ENCODE data around the gene LSG1.
"Not testable (repeated sequence)": the region's sequence is repeated elsewhere in the genome, so short reads cannot be mapped to it uniquely, and the experiment has no call there.

LSG1 gene

DNA sequence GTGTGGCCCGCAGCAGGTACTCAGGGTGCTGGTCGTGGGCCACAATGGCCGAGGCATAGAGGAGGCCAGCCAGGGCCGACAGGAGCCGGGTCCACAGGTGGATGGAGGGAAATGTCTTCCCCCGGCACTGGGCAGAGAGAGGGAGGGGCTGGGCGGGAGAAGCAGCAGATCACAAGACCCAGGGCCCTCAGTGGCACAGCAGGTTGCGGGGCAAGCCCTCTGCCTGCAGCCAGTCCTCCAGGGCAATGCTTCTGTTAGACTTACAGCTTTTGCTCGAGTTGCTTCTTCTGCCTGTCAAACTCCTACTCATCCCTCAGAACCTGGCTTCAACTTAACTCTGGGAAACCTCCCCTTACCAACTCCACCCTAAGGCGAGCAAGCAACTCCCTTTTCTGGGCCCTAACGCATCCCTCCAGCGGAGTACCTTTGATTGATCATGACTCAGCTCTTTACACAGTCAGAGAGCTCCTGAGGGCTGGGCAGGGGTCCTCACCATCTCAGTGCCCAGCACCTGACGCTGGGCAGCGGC, 54.8 kb downstream of the LSG1 start:
- DNase-seq: no peak

DNA sequence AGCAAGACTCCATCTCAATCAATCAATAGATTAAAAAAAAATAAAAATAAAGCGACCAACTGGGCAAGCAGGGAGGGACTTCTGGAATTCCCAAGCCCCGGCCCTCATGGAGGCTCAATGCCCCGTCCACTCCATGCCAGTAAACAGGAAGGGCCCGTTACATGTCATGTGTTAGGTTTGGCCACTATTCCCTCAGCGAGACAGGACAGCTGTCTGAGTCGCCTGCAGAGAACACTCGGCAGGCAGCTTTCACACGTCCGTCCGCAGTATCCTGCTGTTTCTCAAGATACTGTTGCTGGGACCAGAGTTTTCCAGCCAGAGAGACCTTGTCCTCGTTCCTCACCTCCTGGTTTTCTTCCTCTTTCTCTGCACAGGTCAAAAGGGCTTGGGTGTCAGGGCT, 56.8 kb downstream of the LSG1 start:
- no peak for DNase-seq

DNA sequence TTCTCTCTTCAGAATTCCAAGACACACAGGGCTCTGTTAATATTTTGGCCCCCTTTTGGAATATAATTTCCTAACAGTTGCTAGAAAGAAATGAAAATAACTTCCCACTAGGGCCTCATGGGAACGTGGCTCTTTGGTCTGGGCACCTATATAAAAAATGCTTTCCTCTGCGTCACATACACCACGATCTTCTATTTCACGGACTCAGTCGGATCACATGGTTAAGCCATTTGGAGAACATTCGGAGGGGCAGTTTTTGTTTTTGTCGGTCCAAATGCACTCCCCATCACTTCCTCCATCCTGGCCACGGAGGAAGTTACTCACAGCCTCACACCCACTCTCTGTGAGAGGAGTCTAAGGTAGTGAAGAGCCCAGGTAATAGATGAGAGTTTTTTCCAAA, 59.8 kb downstream of the LSG1 start:
- DNase-seq: no peak

DNA sequence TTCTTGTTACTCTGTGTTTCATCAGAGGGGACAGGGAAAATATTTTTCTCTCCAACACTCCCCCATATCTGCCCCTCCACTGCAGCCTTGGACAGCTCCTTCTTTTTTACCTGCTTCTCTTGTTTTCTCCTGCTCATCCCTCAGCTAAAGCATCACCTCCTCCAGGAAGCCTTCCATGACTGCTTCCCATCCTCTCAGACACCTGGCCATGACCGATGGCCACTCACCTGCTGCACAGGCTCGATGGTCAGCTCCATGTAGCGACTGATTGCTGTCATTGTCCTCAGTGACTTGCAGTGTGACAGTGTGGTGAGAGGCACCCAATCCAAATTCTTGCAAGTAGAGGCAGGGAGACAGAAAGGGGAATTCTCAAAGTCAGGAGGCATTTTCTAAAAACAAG, 61.3 kb downstream of the LSG1 start:
- DNase-seq: no peak

DNA sequence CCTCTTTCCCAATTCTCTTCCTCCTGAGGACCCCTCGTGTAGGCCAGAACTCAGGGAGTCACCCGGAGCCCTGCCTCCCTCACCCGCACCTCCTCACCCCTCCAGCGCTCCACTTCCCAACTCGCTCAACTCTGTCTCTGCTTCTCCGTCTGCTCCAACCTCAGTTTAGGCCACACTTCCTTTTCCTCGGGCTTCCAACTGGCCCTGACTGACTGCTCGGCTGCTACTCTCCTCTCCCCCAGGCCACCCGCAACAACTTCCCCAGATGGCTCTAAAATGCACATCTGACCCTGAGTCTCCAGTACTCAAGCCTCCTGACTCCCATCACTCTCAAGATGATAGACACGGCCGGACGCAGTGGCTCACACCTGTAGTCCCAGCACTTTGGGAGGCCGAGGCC, 62.4 kb downstream of the LSG1 start:
- DNase-seq: no peak

DNA sequence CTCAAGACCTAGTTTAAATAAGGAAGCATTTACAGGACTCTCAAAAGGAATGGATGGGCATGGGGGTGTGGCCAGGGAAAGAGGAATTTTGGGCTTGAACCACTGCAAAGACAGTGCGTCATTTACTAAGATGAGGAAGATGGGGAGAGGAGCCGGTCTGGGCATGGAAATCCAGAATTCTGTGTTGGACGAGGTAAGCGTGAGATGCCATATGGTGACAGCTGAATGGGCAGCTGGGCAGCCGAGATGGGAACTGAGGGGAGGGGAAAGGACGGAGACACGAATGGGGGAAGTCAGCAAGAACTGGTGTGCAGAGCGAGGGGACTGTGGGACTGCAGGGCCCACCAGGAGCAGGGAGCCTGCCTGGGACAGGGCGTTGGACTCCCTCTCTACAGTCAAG, 63.0 kb downstream of the LSG1 start:
- no peak for DNase-seq

DNA sequence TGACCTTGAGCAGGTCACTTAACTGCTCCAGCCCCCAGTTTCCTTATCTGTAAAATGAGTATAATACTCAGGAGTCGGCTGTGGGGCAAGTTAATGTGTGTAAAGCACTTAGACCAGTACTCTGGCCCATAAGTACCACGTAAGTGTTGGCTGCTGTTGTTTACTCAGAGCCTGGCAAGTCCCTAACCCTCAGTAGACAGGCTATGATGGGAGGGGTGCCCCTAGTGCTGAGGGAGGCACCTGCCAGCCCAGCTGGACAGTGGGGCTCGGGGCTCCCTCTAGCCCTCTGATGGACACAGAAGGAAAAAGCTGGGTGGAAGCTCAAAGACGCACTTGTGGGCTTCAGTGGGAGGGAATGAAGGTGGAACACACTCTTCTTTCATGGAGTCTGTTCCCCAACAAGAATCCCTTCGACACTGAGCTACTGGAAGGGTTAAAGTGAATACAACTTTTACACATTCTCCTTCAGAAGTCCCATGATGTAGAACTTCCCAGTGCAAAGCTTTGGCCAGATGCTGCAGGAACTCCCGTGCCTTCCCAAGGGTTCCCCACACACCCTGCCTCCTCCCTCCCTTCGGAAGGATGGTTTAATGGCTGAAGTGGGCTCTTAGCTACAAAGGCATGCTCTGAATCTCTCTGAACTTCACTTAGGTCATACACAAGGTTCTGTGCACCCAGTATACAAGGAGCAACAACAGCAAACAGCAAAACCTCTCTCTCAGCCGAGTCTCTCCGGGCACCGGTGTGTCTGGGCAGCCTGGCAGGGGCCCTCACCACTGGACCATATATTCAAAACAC, 64.2 kb downstream of the LSG1 start:
- DNase-seq: no peak

DNA sequence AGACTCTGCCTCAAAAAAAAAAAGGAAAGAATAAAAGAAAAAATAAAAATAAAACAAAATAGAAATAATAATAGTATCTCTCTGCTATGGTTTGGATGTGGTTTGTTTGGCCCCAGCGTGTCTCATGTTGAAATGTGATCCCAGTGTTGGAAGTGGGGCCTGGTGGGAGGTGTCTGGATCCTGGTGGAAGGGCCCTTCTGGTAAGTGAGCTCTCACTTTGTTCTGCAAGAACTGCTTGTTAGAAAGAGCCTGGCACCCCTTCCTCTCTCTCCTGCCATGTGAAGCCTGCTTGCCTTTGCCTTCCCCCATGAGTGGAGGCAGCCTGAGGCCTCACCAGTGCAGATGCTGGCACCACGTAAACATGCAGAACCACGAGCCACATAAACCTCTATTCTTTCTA, 65.0 kb downstream of the LSG1 start:
- no peak for DNase-seq

DNA sequence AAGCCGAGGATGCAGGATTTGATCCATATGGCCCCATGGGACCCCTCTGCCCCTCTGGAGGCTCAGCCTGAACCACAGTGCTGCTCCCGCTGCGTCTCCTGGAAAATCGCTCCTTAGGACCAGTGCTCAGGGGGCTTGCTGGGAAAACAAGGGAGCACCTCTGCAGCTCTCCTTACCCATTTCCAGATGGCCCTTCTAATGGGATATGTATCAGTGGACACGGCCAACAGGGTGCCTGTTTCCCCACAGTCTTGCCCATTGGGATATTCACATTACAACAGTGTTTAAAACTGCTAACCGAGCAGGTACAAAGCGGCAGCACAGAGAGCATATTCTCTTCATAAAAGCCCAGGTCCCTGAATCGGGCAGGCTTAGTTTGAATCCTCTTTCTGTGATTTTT, 65.8 kb downstream of the LSG1 start:
- no peak for DNase-seq

DNA sequence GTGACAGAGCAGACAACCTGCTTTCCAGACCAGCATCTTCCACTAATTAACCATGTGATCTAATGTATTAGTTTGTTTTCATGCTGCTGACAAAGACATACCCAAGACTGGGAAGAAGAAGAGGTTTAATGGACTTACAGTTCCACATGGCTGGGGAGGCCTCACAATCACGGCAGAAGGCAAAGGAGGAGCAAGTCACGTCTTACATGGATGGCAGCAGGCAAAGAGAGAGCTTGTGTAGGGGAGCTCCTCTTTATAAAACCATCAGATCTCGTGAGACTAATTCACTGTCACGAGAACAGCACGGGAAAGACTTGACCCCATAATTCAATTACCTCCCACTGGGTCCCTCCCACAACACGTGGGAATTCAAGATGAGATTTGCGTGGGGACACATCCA, 66.7 kb downstream of the LSG1 start:
- DNase-seq: not testable (repeated sequence)

DNA sequence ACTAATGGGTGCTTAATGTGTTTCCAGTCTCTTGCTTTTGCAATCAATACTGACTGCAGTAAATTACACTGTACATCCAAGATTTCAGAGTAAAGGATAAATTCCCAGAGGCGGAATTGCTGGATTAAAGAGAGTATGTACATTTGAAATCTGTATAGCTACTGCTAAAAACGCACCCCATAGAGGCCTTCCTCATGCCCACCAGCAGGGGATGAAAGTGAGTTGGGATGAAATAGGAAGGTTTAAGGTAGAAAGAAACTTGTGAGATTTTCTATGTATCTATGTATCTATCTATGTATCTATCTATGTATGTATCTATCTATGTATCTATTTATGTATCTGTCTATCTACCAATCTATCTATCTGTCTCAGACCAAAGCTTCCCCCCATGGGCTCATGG, 67.2 kb downstream of the LSG1 start:
- no peak for DNase-seq

DNA sequence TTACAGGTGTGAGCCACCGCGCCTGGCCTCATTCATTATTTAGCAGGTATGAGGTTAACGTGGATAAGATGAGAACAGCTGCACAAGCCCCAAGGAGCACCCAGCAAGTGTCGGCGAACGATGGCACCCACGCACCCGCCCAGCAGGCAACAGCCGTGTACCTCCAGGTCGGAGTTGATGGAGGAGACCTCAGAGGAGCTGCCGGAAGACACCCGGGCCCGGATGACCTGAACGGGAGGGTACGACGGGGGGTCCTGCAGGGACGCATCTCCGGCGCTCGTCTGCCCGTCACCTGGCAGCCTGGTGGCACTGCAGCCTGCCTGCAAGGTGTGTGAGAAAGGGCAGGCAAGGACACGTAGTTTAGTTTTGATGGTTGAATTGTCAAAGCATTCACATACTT, 67.9 kb downstream of the LSG1 start:
- no peak for DNase-seq

DNA sequence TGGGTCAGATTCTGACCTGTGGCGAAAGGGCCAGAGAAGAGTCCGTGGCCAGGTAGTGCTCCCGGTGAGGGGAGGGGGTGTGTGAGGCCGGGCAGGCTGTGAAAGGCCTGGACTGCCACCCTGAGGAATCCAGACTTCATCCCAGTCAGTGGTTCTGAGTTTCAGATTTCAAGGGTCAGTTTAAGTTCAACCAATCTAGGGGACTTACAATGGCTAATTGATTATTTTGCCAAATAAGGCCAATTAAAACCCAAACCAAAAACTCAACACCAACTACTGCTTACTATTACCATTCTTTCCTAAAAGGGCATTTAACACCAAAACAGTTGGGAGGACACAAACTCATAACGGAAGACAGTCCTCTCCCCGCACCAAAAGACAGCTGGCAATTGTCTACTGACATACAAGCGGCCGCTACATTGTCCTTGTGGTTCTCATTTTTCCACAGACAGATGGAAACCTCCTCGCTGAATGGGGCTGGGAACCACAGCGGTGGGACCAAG, 69.3 kb downstream of the LSG1 start:
- no peak for DNase-seq

DNA sequence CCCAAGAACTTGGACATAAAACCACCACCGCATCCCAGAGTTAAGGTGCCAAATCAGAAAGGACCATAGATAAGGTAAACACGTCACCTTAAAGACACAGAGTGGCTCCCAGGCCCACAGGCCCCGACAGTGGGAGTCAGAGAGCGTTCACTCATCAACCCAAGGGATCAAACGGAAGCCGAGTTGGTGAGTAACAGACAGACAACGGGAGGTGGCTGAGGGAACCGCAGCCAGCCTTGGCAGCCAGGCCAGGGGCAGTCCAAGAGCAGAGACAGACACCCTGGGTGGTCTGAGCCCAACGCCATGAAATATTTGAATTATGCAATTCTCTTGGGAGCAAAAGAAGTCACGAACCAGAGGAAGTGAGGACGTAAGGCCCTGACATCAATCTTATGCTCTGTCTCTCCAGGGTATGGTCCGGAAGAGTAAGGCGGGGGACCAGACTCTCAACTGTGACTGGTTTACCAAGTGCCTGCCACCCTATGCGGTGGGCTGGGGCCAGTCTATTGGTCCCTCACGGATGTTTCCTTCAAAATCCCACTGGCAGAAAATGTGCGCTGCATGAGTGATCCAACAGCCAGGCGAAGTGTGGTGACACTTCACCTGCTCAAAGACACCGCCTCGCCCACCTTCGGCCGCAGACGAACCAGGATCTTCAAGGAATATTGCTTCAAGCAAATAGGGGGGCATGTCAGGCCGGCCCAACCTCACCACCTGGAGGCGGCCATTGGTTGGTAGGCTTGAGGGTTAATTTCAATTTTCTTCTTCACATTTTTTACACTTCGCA, 73.0 kb downstream of the LSG1 start:
- DNase-seq: no peak

DNA sequence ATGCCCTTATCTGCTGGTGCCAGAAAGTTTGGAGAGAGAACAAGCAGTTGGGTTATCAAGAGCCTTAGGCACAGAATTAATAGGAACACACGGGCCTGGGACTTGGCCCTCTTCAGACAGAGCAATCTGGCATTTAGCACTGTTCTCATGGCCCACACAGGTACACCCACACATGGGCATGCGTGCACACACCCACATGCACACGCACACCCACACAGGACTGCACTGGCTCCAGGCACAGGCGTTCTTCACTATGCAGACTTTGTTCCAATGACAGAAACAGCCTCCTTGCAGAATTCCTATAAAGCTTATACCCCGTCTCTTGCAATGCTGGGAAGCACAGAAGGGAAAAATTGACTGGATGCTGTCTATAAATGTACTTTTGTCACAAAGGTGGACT, 75.1 kb downstream of the LSG1 start:
- DNase-seq: no peak

DNA sequence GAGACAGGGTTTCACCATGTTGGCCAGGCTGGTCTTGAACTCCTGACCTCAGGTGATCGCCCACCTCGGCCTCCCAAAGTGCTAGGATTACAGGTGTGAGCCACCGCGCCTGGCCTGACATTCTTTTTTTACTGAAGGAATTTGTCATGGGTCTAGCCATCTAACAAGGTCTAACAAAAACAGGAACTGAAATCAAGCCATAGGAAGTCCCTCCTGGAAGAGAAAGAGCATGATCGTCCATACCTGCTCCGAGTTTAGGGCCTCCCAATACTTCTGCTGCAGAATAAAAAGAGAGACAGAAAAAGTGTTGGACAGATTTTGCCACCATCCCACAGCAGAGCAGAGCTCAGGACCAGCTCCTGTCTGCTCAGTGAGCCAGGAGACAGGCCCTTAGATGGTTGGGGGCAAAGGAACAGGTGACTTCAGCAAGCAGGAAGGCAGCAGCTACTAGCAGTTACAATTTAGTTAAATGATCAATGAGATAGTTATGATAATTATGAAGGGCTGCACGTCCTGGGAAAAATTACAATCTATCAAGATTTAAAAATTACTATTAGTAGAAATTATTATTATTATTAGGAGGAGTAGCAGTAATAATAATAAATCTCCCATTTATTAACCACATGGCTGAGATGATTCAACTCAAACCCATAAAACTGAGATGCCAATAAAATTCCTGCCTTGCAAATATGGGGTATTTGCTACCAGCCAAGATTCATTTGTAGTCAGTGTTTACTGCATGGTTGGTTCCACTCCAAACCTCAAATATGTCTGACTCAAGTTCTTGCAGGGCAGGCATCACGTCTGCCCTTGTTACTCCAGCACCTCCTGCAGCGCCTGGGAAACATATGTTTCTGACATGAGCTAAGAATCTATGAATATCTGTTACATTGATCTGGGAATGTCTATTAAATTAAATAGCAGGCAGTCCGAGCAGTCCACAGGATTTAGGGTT, 78.9 kb downstream of the LSG1 start:
- no peak for DNase-seq
